HG03521 (cell line): Measurements from ENCODE around the gene PEAK3.

Source experiments
- ATAC-seq: cut with Tn5 transposase; IDR thresholded peaks from one replicate; pipeline ENCODE4 v1.9.1; 2021; ENCODE audit warnings: mild to moderate bottlenecking, moderate library complexity; ENCODE audit not compliant: unreplicated experiment

PEAK3 gene

GRCh38 chr19:2273356-2274184, 8.4 kb downstream of the PEAK3 start:
- no peak for ATAC-seq

DNA sequence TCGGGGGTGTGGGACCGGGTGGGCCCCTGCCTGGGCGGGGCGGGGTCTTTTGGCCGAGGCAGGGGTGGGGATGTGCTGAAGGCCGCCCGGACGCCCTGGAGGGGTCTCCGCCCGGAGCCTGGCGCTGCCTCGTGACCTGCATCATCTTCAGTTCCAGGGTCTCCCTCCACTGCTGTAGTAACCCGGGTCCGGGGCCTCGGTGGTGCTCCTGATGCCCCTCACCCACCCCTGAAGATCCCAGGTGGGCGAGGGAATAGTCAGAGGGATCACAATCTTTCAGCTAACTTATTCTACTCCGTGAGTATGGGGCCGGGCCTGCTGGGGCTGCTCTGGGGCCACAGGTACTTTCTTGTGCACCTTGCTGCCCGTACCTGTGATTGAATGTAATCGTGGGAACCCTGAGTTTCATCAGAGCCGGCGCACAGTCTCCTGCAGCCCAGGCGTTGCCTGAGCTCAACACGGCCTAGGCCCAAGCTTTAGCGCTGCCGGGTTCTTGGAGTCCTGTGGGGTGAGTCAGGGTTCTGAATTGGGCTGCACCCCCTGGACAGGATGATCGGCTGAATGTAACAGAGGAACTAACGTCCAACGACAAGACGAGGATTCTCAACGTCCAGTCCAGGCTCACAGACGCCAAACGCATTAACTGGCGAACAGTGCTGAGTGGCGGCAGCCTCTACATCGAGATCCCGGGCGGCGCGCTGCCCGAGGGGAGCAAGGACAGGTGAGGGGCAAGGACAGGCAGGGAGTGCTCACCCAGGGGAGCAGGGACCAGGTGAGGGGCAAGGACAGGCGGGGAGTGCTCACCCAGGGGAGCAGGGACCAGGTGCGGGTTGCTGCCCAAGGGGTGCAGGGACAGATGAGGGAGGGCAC, 10.5 kb downstream of the PEAK3 start:
- no peak for ATAC-seq

DNA sequence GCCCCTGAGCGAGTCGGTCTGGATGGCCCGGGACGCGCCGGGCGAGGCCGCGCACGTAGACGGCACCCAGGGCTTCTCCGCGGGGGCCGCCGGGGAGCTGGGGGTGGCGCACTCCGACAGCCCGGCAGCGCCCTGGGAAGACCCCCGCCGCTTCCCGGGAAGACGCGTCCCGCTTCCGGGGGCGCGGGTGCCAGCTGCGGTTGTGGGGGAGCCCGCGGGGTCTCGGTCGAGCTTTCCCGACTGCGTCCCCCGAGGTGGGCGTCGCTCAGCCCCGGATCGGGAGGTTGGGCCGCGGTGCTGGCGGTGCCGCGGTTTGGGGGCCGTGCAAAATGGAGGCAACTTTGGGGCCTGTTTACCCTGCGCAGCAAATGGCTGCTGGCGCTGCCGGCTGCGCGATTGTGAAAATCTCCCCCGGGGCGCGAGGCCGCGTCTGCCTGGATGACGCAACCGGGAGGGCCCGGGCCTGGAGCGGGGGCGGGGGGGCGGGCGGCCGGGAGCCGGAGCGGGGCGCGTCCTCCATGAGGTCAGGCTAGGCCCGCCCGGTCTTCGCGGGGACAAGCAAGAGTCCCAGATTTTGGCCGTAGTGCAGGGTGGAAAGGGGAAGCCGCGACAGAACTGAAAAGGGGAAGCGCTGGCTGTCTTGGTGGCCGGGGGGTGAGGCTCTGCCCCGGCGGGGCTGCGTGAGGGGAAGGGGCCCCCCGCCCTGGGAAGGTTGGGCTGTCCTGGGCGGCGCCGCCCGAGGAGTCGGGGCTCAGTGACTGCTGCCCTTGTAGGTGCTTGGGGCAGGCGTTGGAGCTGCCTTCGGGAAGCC, 11.3 kb downstream of the PEAK3 start:
- ATAC-seq, result no peak

GRCh38 chr19:2270157-2270422, 11.9 kb downstream of the PEAK3 start:
- no peak for ATAC-seq

GRCh38 chr19:2269244-2270156, 12.5 kb downstream of the PEAK3 start:
- ATAC-seq, result peak; percentile 68

DNA sequence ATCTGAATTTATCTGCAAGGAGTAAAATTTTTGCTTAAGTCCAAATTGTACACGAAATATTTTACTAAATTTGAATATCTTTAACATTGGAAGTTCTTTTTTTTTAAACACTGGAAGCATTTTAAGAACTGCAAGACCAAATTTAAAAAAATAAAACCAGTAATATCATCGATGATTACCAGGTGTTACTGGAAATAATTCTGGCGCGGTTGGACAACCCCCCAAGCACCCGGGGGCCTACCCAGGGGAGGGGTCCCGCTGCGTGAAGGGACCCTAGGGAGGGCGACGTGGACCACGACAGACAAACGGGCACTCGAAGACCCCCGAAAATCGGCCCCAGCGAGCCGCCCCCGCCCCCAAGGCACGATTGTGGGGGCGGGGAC, 13.1 kb downstream of the PEAK3 start:
- no peak for ATAC-seq

DNA sequence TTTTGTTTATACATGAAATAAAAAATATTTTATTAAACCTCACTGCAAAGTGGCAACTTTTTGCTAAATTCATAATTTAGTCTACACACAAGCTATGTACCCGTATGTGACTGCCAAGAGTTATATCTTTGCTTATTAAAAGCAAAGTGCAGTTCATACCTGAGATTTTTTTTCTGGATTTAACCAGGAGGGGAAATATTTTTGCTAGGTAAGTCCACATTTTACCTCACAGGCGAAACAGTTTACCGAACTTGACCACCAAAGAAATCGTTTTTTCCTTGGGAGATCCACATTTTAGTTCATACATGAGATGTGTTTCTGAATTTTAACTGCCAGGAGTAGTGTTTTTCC, 13.5 kb downstream of the PEAK3 start:
- ATAC-seq, result no peak

- no peak for ATAC-seq
These were observed 15.6 kb downstream of the PEAK3 start for GRCh38 chr19:2266183-2266993.

DNA sequence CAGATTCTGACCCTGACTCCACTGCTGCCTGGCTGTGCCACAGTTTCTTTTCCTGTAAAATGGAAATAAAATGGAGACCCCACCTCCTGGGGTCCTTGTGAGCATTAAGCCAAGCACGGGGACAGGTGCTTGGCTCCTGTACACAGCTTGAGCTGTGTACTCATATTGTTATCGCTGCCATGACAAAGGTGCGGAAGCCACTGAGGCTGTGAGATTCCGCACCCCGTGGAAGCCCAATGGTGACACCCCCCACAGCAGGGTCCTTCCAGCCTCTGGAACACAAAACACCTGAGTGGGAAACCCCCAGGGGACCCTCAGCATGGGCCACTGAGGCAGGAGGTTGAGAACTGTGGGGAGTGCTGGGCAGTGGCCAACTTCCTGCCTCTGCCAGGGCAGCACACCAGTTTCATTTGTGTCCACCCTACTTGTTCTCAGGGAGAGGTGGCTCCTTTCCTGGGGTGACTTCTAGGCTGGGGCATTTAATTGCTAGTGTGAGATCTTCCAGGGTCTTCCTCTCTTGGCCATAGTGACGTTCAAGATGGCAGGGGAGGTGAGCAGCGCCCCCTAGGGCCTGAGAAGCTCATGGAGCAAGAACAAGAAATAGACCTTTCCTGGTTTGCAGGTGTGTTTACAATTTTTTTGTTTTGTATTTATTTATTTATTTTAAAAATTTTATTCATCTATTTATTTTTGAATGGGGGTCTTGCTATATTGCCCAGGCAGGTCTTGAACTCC, 20.4 kb downstream of the PEAK3 start:
- no peak for ATAC-seq

- ATAC-seq, result no peak
These were observed 21.6 kb downstream of the PEAK3 start for GRCh38 chr19:2260341-2260805.

DNA sequence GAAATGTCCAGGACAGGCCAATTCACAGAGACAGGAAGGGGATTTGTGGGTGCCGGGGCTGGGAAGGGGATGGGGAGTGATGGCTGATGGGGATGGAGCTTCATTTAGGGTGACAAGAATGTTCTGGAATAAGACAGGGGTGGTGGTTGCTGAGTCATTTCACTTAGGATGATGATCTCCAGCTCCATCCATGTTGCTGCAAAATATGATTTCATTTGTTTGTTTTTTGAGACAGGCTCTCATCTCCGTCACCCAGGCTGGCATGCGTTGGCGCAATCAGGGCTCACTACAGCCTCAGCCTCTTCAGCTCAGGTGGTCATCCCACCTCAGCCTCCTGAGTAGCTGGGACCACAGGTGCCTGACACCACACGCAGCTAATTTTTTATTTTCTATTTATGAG, 22.6 kb downstream of the PEAK3 start:
- ATAC-seq, result no peak

- ATAC-seq, result no peak
These were observed 25.8 kb downstream of the PEAK3 start, which contains the start of gene JSRP1 for GRCh38 chr19:2255982-2256685. Gene JSRP1 (minus strand): TSS chr19:2256417. CDS start chr19:2255314, 1,103 bp downstream.

DNA sequence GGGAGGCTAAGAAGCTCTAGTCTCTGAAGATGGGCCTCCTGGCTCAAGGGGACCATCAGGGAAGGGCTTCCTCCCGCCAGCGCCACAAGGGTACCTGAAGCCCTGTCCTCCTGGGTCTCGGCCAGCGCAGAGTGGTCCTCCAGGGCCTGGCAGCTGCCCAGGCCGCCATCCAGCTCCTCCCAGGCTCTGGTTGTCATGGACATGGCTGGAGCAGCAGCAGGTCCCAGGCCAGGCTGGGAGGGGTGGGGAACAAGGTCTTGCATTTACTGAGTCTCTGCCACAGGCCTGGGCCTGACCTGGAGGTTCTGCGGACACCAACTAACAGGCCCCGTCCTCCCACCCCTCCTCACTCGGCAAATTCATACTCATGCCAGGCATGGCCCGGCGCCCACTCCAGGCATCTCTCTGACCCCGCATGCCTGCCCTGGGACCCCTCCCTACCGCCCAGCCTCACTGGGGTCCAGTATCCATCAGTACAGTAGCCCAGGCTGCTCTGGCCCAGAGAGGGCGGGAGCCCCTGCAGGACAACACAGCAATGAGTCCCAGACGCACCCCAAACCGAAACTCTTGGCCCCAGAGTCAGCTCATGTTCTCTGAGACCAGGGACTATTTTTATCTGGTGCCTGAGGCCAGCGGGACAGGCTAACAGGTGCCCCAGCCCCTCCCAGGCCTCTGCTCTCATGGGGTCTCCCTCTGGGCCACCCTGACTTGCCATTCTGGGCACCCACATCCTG, 26.7 kb downstream of the PEAK3 start:
- ATAC-seq, result no peak

DNA sequence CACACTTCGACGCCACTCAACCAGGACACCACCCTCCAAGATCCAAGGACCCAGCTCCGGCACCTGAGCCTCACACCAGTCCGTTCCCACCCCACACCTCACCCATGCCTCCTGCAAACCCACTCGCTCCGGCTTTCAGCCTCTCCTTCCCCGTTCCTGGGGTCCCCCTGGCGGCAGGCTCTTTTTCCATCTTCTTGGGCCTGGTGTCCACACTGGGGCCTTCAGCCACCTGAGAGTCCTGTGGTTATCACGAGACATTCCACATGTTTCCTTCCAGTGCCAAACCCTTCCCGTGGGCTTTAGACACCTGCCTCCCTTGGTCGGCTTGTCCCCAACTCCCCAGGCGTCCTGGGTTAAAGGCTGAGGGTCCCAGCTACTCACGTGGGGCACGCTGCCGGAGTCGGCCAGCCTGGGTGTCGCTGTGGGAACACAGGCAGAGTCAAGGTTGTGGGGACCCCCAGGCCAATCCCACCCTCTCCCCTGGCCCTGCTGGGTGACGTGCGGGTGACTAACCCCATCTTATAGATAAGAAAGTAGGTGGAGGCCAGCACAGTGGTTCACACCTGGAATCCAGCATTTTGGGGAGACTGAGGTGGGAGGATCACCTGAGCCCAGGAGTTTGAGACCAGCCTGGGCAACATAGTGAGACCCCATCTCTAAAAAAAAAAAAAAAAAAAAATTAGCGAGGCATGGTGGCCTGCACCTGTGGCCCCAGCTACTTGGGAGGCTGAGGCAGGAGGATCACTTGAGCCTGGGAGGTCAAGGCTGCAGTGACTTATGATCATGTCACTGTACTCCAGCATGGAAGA, 27.7 kb downstream of the PEAK3 start:
- ATAC-seq, result no peak

GRCh38 chr19:2253106-2254063, 28.6 kb downstream of the PEAK3 start:
- ATAC-seq, result no peak

GRCh38 chr19:2252797-2253105, 29.2 kb downstream of the PEAK3 start:
- no peak for ATAC-seq
